A673 (cell line): ENCODE measurements around the gene RPL15. TPM values are rescaled to one million over a fixed set of nuclear protein-coding genes. Genes with fewer than 3 reads are reported as not detected.
A peak's percentile ranks its signal among the peaks of the same experiment; 100 is the strongest.
"Not testable (repeated sequence)": the region's sequence is repeated elsewhere in the genome, so short reads cannot be mapped to it uniquely, and the experiment has no call there.

ENCODE experiments used
- BruUV-seq: library from RNA; stranded (reverse); fragments of 400-500 nt; replicated peaks from 2 replicates; lab custom pipeline; 2021; lab: Mats Ljungman, UMichigan
- CTCF ChIA-PET: fragments of 300-600 bp; sonication (Branson Sonifier 250); formaldehyde crosslinking; loops from one replicate; lab custom pipeline; 2022; ENCODE audit warnings: antibody characterized with exemption; lab: Charles Lee
- POLR2A ChIA-PET: fragments of 300-600 bp; sonication (Branson Sonifier 250); formaldehyde crosslinking; loops from one replicate; lab custom pipeline; 2022; ENCODE audit warnings: antibody characterized with exemption; ENCODE audit not compliant: low non-redundant PET; lab: Charles Lee
- DNase-seq: peaks from one replicate; pipeline ENCODE4 v3.0.0-alpha.2; 2015; ENCODE audit warnings: low spot score
- H3K27ac ChIP-seq: fragments of 200-600 bp; sonication (generic); 2 replicates; pipeline ENCODE4 v1.5.1; 2016; ENCODE audit warnings: mixed run types, low read depth, mild to moderate bottlenecking, mixed read lengths, antibody characterized with exemption, low read length; ENCODE audit not compliant: poor library complexity, severe bottlenecking
- H3K27me3 ChIP-seq: fragments of 200-600 bp; sonication (generic); replicated peaks from 2 replicates; pipeline ENCODE4 v1.6.1; 2017; ENCODE audit warnings: mixed run types, low read depth, mild to moderate bottlenecking, mixed read lengths, antibody characterized with exemption, low read length; ENCODE audit not compliant: insufficient read depth, poor library complexity
- H3K36me3 ChIP-seq: fragments of 200-600 bp; sonication (generic); 2 replicates; pipeline ENCODE4 v1.6.1; 2016; ENCODE audit warnings: mixed run types, mild to moderate bottlenecking, mixed read lengths, antibody characterized with exemption, low read length; ENCODE audit not compliant: insufficient read depth, poor library complexity, severe bottlenecking
- H3K4me1 ChIP-seq: fragments of 200-600 bp; sonication (generic); 2 replicates; pipeline ENCODE4 v1.6.1; 2017; ENCODE audit warnings: mixed run types, mild to moderate bottlenecking, mixed read lengths, antibody characterized with exemption, low read length; ENCODE audit not compliant: insufficient read depth, poor library complexity, severe bottlenecking
- H3K4me3 ChIP-seq: fragments of 200-600 bp; sonication (generic); 2 replicates; pipeline ENCODE4 v1.5.1; 2016; ENCODE audit warnings: low read depth, mixed run types, mild to moderate bottlenecking, mixed read lengths, low read length; ENCODE audit not compliant: poor library complexity, severe bottlenecking
- H3K9me3 ChIP-seq: fragments of 200-600 bp; sonication (generic); 2 replicates; pipeline ENCODE4 v1.6.1; 2016; ENCODE audit warnings: mixed run types, low read depth, mild to moderate bottlenecking, mixed read lengths, antibody characterized with exemption, low read length; ENCODE audit not compliant: poor library complexity, severe bottlenecking
- EZH2 ChIP-seq: fragments of 200-600 bp; sonication (generic); IDR thresholded peaks from 2 replicates; pipeline ENCODE4 v1.6.1; 2017; ENCODE audit warnings: borderline replicate concordance, low read depth, mild to moderate bottlenecking, mixed read lengths, antibody characterized with exemption, low read length; ENCODE audit not compliant: poor library complexity, severe bottlenecking
- intact Hi-C: fragments of 100-400 bp; cut with micrococcal nuclease; formaldehyde crosslinking; loops from one replicate; pipeline ENCODE4 v1.10.0; 2022; ENCODE audit not compliant: unreplicated experiment
- total RNA-seq: library from RNA; stranded (reverse); gene quantifications from 2 replicates; pipeline ENCODE4 v1.2.3, GENCODE V29; 2021
- TF ChIP-seq, protein P1 (sequence below): fragments of 300-800, 200-600 bp; sonication (generic); conservative IDR thresholded peaks from 2 replicates; pipeline ENCODE4 v1.5.1; 2017; ENCODE audit warnings: low read depth, mild to moderate bottlenecking, antibody characterized with exemption, low read length, moderate library complexity, mixed read lengths

The RPL15 gene
- total RNA-seq, 1 experiment from 2014 or later: 1,939 TPM

DNA sequence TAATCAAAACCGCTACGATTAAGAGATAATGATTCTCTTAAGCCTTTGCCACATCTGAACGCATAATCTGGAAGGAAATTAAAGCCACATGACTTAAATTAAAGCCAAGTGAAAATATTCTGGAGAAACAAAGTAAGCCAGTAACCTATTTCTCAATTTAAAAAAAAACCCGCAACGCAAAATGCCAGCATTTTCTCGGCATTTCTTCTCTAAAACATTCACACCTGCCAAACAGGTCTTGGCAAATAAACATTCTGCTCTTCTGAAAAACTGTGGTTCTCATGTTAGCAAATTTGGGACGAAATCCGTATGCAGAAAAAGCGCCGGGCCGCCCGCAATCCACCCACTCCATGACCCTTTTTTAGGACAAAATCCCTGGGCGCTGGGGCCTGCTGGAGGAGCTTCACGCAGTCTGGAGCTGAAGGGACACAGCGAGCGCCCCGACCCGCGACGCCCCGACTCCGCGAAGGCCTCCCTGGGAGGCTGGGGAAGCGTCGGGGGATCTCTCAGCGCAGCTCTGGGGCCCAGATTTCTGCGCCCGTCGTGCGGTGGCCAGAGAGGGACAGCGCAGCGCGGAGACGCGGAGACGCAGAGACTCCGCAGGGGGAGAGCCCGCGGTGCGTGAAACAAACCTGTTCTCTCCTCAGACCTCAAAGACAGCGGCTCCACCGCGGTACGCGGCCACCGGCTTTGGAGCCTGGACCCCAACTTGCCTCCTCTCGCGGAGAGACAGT is 613 bp upstream of the RPL15 start:
- intact Hi-C loops: loop anchor here (2.0 to 10.0 kb wide), 2 partner anchors 74 to 318 kb away; no protein-coding TSS in a partner anchor
- Histone ChIP-seq H3K9me3 (no peaks in the 10 kb centered on the region), H3K36me3 (peaks cover 36% of the 10 kb centered on the region), H3K27ac (peak overlapping the region; percentile 92), H3K4me3 (peak overlapping the region; percentile 87), H3K4me1 (peaks cover 10% of the 10 kb centered on the region), H3K27me3 (no peaks in the 10 kb centered on the region)
- ChIA-PET POLR2A (interaction anchor here (0.6 to 1.0 kb wide), 8 partner anchors 11 to 1540 kb away, joined by 3 to 20 read pairs (median 4); no protein-coding TSS in a partner anchor), CTCF (interaction anchor here (0.6 to 1.2 kb wide), 2 partner anchors 28 to 302 kb away, joined by 3 read pairs; no protein-coding TSS in a partner anchor)
- BruUV-seq: TSS peak; percentile 49
- no peak for DNase-seq
- TF ChIP-seq, protein P1, sequence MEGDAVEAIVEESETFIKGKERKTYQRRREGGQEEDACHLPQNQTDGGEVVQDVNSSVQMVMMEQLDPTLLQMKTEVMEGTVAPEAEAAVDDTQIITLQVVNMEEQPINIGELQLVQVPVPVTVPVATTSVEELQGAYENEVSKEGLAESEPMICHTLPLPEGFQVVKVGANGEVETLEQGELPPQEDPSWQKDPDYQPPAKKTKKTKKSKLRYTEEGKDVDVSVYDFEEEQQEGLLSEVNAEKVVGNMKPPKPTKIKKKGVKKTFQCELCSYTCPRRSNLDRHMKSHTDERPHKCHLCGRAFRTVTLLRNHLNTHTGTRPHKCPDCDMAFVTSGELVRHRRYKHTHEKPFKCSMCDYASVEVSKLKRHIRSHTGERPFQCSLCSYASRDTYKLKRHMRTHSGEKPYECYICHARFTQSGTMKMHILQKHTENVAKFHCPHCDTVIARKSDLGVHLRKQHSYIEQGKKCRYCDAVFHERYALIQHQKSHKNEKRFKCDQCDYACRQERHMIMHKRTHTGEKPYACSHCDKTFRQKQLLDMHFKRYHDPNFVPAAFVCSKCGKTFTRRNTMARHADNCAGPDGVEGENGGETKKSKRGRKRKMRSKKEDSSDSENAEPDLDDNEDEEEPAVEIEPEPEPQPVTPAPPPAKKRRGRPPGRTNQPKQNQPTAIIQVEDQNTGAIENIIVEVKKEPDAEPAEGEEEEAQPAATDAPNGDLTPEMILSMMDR: no peak
- no peak for TF ChIP-seq EZH2

DNA sequence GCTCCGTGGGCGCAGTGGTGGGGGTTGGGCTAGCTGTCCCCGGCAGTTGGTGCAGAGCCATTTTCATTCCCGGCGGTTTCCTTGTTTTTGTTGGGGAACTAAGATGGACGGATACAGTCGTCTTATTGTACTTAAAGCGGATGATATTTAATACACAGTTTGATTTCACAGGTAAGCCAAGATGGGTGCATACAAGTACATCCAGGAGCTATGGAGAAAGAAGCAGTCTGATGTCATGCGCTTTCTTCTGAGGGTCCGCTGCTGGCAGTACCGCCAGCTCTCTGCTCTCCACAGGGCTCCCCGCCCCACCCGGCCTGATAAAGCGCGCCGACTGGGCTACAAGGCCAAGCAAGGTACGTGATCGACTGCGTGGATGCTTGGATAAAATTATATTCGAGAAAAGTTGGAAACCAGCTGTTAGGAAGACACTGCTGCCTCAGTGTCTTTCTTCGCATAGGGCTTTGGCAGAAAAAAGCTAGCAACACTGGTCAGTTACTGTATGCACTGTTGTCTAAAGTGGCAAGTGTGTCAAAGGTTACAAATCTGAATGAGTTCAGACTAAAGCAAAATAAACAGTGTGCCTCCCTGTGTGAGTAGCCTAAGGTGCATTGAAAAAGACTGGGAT is 859 bp downstream of the RPL15 start:
- H3K9me3 ChIP-seq, H3K27me3 ChIP-seq, H3K4me1 ChIP-seq, BruUV-seq: not testable (repeated sequence)
- peak; percentile 69 for DNase-seq
- peak overlapping the region; percentile 92 for H3K27ac ChIP-seq
- peak overlapping the region; percentile 87 for H3K4me3 ChIP-seq
- CTCF ChIA-PET: interaction anchor here (0.6 kb wide), 1 partner anchor 154 kb away, joined by 3 read pairs; no protein-coding TSS in a partner anchor
- POLR2A ChIA-PET: interaction anchor here (0.5 to 0.6 kb wide), 2 partner anchors 342 to 534 kb away, joined by 3 to 7 read pairs; no protein-coding TSS in a partner anchor
- peaks cover 38% of the 10 kb centered on the region for H3K36me3 ChIP-seq
- intact Hi-C loops: loop anchor here (2.0 to 10.0 kb wide), 2 partner anchors 73 to 317 kb away; no protein-coding TSS in a partner anchor

DNA sequence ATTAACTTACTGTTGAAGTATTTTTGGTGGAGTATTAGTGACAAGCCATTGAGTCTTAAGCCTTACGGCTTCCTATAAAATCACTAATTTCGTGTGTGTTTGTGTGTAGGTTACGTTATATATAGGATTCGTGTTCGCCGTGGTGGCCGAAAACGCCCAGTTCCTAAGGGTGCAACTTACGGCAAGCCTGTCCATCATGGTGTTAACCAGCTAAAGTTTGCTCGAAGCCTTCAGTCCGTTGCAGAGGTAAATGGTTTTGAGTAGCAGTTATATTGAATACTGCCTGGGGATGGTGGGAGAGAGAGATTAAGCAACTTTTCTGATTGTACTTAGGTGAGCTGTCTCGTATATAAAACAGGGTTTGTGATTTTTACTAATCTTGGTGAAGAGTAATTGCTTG is 1.4 kb downstream of the RPL15 start:
- H3K27me3 ChIP-seq, DNase-seq, H3K9me3 ChIP-seq, H3K4me1 ChIP-seq, BruUV-seq, POLR2A ChIA-PET: not testable (repeated sequence)
- peak overlapping the region; percentile 92 for H3K27ac ChIP-seq
- H3K4me3 ChIP-seq: peak overlapping the region; percentile 87
- H3K36me3 ChIP-seq: peaks cover 38% of the 10 kb centered on the region
- intact Hi-C loops: loop anchor here (10.0 kb wide), 1 partner anchor 316 kb away; no protein-coding TSS in a partner anchor
- CTCF ChIA-PET: interaction anchor here (0.6 kb wide), 1 partner anchor 155 kb away, joined by 3 read pairs; no protein-coding TSS in a partner anchor

DNA sequence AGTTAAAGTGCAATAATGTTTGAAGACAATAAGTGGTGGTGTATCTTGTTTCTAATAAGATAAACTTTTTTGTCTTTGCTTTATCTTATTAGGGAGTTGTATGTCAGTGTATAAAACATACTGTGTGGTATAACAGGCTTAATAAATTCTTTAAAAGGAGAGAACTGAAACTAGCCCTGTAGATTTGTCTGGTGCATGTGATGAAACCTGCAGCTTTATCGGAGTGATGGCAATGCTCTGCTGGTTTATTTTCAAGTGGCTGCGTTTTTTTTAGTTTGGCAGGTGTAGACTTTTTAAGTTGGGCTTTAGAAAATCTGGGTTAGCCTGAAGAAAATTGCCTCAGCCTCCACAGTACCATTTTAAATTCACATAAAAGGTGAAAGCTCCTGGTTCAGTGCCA is 2.7 kb downstream of the RPL15 start:
- peaks cover 38% of the 10 kb centered on the region for H3K36me3 ChIP-seq
- ChIA-PET CTCF (no interaction called here), POLR2A (no interaction called here)
- intact Hi-C loops: loop anchor here (10.0 kb wide), 1 partner anchor 315 kb away; no protein-coding TSS in a partner anchor
- no peaks in the 10 kb centered on the region for H3K27me3 ChIP-seq
- H3K4me3 ChIP-seq: peak overlapping the region; percentile 9
- no peaks in the 10 kb centered on the region for H3K9me3 ChIP-seq
- no peak for DNase-seq
- TF ChIP-seq, protein P1: no peak
- TF ChIP-seq EZH2: no peak
- no peak overlapping the region for H3K27ac ChIP-seq
- BruUV-seq: no TSS peak
- H3K4me1 ChIP-seq: peaks cover 6% of the 10 kb centered on the region
